Neural progenitor cell (in vitro differentiated cells): ENCODE data around the gene COPS2. TPM values are rescaled to one million over a fixed set of nuclear protein-coding genes. Genes with fewer than 3 reads are reported as not detected.

Source experiments
- DNase-seq: peaks from one replicate; pipeline ENCODE4 v3.0.0-alpha.2; 2016; ENCODE audit warnings: low spot score
- H2AFZ ChIP-seq: fragments of 200-600 bp; sonication (generic); replicated peaks from 2 replicates; pipeline ENCODE4 v1.6.1; 2016; ENCODE audit warnings: antibody characterized with exemption
- H3F3A ChIP-seq: fragments of 200-600 bp; sonication (generic); 2 replicates; pipeline ENCODE4 v1.6.1; 2016; ENCODE audit warnings: antibody characterized with exemption, low read depth
- H3K27ac ChIP-seq: fragments of 200-600 bp; sonication (generic); 2 replicates; pipeline ENCODE4 v1.5.1; 2016; ENCODE audit warnings: mild to moderate bottlenecking
- H3K27me3 ChIP-seq: fragments of 200-600 bp; sonication (generic); 2 replicates; pipeline ENCODE4 v1.6.1; 2016; ENCODE audit warnings: mild to moderate bottlenecking, moderate library complexity
- H3K36me3 ChIP-seq: fragments of 200-600 bp; sonication (generic); 2 replicates; pipeline ENCODE4 v1.5.1; 2016
- H3K4me1 ChIP-seq: fragments of 200-600 bp; sonication (generic); 2 replicates; pipeline ENCODE4 v1.6.1; 2016; ENCODE audit warnings: mixed run types
- H3K4me2 ChIP-seq: fragments of 200-600 bp; sonication (generic); 2 replicates; pipeline ENCODE4 v1.6.1; 2016
- H3K4me3 ChIP-seq: fragments of 200-600 bp; sonication (generic); 2 replicates; pipeline ENCODE4 v1.5.1; 2016
- H3K79me2 ChIP-seq: fragments of 200-600 bp; sonication (generic); 2 replicates; pipeline ENCODE4 v1.6.1; 2016; ENCODE audit warnings: low read depth
- H3K9ac ChIP-seq: fragments of 200-600 bp; sonication (generic); 2 replicates; pipeline ENCODE4 v1.6.1; 2016
- H3K9me3 ChIP-seq: fragments of 200-600 bp; sonication (generic); 2 replicates; pipeline ENCODE4 v1.5.1; 2016; ENCODE audit warnings: low read depth
- H4K20me1 ChIP-seq: fragments of 200-600 bp; sonication (generic); 2 replicates; pipeline ENCODE4 v1.6.1; 2016; ENCODE audit warnings: low read depth
- H3K27ac Mint-ChIP-seq: 3 replicates; pipeline ENCODE4 v1.8.0; 2021; ENCODE audit warnings: mixed read lengths
- H3K27me3 Mint-ChIP-seq: 2 replicates; pipeline ENCODE4 v1.8.0; 2022; ENCODE audit warnings: low read depth, mild to moderate bottlenecking, inconsistent platforms, moderate library complexity, mixed read lengths; ENCODE audit not compliant: insufficient read depth
- H3K36me3 Mint-ChIP-seq: 3 replicates; pipeline ENCODE4 v1.8.0; 2021; ENCODE audit warnings: mixed read lengths
- H3K4me1 Mint-ChIP-seq: 3 replicates; pipeline ENCODE4 v1.8.0; 2021; ENCODE audit warnings: mixed read lengths
- H3K4me3 Mint-ChIP-seq: 3 replicates; pipeline ENCODE4 v1.8.0; 2021; ENCODE audit warnings: mild to moderate bottlenecking, moderate library complexity, mixed read lengths
- H3K9me3 Mint-ChIP-seq: 3 replicates; pipeline ENCODE4 v1.8.0; 2020; ENCODE audit warnings: mixed read lengths
- CTCF ChIP-seq: fragments of 200-600 bp; sonication (generic); IDR thresholded peaks from 2 replicates; pipeline ENCODE4 v1.5.1; 2017; ENCODE audit warnings: antibody characterized with exemption, mild to moderate bottlenecking
- EZH2 ChIP-seq: fragments of 200-600 bp; sonication (generic); IDR thresholded peaks from 2 replicates; pipeline ENCODE4 v1.6.1; 2017; ENCODE audit warnings: antibody characterized with exemption, mild to moderate bottlenecking, moderate library complexity
- EZH2phosphoT487 ChIP-seq: fragments of 200-600 bp; sonication (generic); IDR thresholded peaks from 2 replicates; pipeline ENCODE4 v1.6.1; 2017; ENCODE audit warnings: antibody characterized with exemption
- total RNA-seq: library from RNA; depleted of rRNA; stranded (reverse); fragments of >200 nt; gene quantifications from 2 replicates; pipeline ENCODE4 v1.2.3, GENCODE V29; 2015; ENCODE audit warnings: low replicate concordance

The COPS2 gene
- total RNA-seq, 1 donor from 2014 or later, result 163 TPM

- no peaks in the 10 kb centered on the region for H3K4me1 Mint-ChIP-seq
- no peak overlapping the region for H3K27ac ChIP-seq
- H3K27me3 ChIP-seq, result no peaks in the 10 kb centered on the region
- no peak overlapping the region for H3K9ac ChIP-seq
- H2AFZ ChIP-seq, result no peak overlapping the region
- H3K9me3 Mint-ChIP-seq, result no peaks in the 10 kb centered on the region
- H3K36me3 ChIP-seq, result peaks cover 28% of the 10 kb centered on the region
- no peaks in the 10 kb centered on the region for H3K79me2 ChIP-seq
- H3K27me3 Mint-ChIP-seq, result no peaks in the 10 kb centered on the region
- no peak overlapping the region for H3K4me3 ChIP-seq
- H3F3A ChIP-seq, result no peaks in the 10 kb centered on the region
- no peaks in the 10 kb centered on the region for H3K4me1 ChIP-seq
- no peak overlapping the region for H3K27ac Mint-ChIP-seq
- no peak overlapping the region for H3K4me2 ChIP-seq
- no peak for DNase-seq
- H3K36me3 Mint-ChIP-seq, result peaks cover 14% of the 10 kb centered on the region
- TF ChIP-seq EZH2phosphoT487 (no peak), EZH2 (no peak), CTCF (no peak)
- H4K20me1 ChIP-seq, result no peaks in the 10 kb centered on the region
- H3K9me3 ChIP-seq, result no peaks in the 10 kb centered on the region
- H3K4me3 Mint-ChIP-seq, result no peak overlapping the region
Observed at GRCh38 chr15:49135911-49136310, 19.5 kb downstream of the COPS2 start.

GRCh38 chr15:49135342-49135857 lies 20.0 kb downstream of the COPS2 start:
- Histone ChIP-seq H3K4me1 (no peaks in the 10 kb centered on the region), H3K27me3 (no peaks in the 10 kb centered on the region), H3K9me3 (no peaks in the 10 kb centered on the region), H3K36me3 (peaks cover 33% of the 10 kb centered on the region), H3K4me2 (no peak overlapping the region), H2AFZ (no peak overlapping the region), H3K9ac (no peak overlapping the region), H3K27ac (no peak overlapping the region), H3K4me3 (no peak overlapping the region), H3F3A (no peaks in the 10 kb centered on the region), H3K79me2 (no peaks in the 10 kb centered on the region), H4K20me1 (no peaks in the 10 kb centered on the region)
- H3K36me3 Mint-ChIP-seq, result peaks cover 14% of the 10 kb centered on the region
- no peak for TF ChIP-seq EZH2
- TF ChIP-seq EZH2phosphoT487, result no peak
- TF ChIP-seq CTCF, result no peak
- H3K27ac Mint-ChIP-seq, result no peak overlapping the region
- no peaks in the 10 kb centered on the region for H3K4me1 Mint-ChIP-seq
- no peaks in the 10 kb centered on the region for H3K9me3 Mint-ChIP-seq
- DNase-seq, result no peak
- H3K4me3 Mint-ChIP-seq, result no peak overlapping the region
- H3K27me3 Mint-ChIP-seq, result no peaks in the 10 kb centered on the region

- Mint-ChIP-seq H3K27ac (no peak overlapping the region), H3K9me3 (no peaks in the 10 kb centered on the region), H3K27me3 (no peaks in the 10 kb centered on the region), H3K36me3 (peaks cover 14% of the 10 kb centered on the region), H3K4me1 (no peaks in the 10 kb centered on the region), H3K4me3 (no peak overlapping the region)
- Histone ChIP-seq H2AFZ (no peak overlapping the region), H3K79me2 (no peaks in the 10 kb centered on the region), H3K9ac (no peak overlapping the region), H3K36me3 (peaks cover 38% of the 10 kb centered on the region), H3K4me1 (no peaks in the 10 kb centered on the region), H4K20me1 (no peaks in the 10 kb centered on the region), H3F3A (no peaks in the 10 kb centered on the region), H3K27ac (no peak overlapping the region), H3K27me3 (no peaks in the 10 kb centered on the region), H3K4me2 (no peak overlapping the region), H3K9me3 (no peaks in the 10 kb centered on the region), H3K4me3 (no peak overlapping the region)
- TF ChIP-seq CTCF (no peak), EZH2phosphoT487 (no peak), EZH2 (no peak)
- no peak for DNase-seq
Observed at GRCh38 chr15:49134683-49135341, 20.6 kb downstream of the COPS2 start.
